Measurements from ENCODE around the gene NPS.
A peak's percentile ranks its signal among the peaks of the same experiment; 100 is the strongest.

The NPS gene

GRCh38 chr10:127549009-127549408 is at the start of gene NPS:
Gene NPS, plus strand, starts transcription at chr10:127549309. Its CDS starts 60 bp downstream, at chr10:127549369.
- no peak for DNase-seq

DNA sequence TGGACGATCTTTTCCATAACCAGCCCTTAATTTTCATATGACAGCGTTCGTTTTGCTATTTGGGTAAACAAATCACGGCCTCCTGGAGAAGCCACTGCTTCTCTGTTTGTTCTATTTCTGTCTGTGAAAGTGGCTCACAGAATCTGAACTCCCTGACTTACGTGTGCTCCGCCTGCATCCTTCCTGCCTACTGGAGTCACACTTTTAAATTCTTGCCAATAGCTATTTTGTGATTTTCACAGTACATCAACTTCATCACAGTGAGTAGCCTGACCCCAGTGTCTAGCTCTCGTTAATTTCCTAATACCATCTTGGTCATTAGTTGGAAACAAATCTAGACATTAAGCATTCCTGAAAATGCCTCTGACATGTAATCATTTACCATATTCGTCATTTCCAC is 49.0 kb upstream of the NPS start:
- DNase-seq = no peak

DNA sequence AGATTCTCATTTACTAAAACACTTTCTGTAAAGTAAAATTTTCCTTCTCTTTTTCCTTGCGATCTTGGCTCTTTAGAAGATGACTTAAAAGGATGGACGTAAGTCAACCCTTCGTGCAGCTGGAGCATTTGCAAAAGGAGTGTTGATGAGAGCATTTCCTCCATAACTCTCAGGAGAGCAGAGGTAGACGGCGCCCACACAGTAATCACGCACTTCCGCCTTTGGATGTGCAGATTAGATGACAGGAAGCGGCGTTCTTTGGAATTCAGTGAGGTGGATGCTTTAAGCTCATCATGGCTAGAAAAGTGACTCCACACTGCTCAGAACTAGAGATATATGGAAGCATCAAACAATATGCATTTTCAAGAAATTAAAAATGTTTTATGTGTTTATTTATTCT is 43.0 kb upstream of the NPS start:
- no peak for DNase-seq

DNA sequence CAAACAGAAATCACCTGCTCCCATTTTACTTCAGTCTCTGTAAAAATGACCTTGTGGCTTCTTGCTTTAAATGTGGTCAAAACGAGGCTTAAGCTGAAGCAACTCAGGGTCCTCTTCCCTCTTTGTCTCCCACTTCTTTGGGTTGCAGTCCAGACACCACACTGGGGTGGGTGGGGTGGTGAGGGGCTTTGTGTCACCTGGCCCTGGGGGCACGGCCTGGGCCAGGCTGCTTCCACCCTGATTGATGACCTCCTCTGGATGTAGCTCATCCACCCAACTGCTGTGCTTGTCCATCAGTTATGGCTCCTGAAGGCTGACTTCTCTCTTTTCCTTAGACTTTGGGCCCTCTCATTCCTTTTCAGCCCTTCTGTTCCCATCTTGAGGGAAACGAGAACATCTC is 26.8 kb upstream of the NPS start:
- no peak for DNase-seq

DNA sequence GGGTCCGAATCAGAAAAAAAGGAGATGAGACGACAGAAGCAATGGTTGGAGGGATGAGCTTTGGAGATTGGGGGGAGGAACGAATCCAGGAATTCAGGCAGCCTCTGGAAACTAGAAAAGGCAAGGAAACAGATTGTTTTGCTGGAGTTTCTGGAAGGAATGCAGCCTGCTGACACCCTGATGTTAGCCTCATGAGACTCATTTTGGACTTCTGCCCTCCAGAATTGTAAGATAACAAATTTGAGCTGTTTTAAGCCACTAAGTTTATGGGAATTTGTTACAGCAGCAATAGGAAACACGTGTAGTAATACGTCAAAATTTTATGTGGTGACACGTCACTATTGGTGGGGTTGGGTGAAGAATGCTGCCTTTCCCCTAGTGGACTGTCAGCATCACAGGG is 25.6 kb upstream of the NPS start:
- no peak for DNase-seq

GRCh38 chr10:127524229-127524628 is 24.9 kb upstream of the NPS start:
- no peak for DNase-seq

- DNase-seq = no peak
These were observed 24.0 kb upstream of the NPS start for GRCh38 chr10:127524908-127525665.

GRCh38 chr10:127525686-127526085 is 23.4 kb upstream of the NPS start:
- no peak for DNase-seq

GRCh38 chr10:127526161-127526560 is 22.9 kb upstream of the NPS start:
- no peak for DNase-seq

DNA sequence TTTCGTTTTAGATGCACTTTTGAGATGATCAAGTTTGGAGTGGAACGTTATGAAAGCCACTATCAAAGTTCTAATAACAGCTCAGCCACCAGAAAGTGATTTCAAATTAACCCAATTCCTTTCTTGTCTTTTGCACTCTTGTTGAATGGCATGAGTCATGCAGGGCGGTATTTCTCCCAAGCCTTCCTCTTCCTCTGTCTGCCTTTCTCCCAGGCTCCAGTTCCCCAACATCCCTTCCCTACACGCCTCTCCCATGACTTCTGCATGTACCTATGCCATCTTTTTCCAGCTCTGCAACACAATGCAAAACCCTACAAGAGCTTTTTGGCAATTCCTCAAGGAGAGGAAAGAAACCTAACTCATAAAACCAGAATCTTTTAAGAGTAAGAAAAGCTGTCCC is 21.8 kb upstream of the NPS start:
- no peak for DNase-seq

DNA sequence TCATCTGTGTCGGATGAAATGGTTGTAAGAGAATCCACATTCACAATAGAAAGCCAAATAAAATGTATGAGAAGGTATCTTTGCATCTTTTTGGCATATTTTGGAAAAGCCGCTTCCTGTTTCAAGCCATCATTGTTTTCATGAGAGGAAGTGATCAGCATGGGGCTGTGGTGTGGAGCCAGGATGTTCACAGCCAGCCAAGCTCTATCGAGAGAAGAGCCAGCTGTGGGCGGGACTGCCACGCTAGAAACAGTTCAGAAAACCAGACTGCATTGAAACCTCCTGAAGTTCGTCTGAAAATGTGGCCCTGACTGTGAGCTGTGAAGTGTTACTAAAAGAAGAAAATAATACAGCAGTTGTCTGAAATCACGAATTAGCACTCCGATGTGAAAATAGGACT is 21.2 kb upstream of the NPS start:
- DNase-seq = no peak

DNA sequence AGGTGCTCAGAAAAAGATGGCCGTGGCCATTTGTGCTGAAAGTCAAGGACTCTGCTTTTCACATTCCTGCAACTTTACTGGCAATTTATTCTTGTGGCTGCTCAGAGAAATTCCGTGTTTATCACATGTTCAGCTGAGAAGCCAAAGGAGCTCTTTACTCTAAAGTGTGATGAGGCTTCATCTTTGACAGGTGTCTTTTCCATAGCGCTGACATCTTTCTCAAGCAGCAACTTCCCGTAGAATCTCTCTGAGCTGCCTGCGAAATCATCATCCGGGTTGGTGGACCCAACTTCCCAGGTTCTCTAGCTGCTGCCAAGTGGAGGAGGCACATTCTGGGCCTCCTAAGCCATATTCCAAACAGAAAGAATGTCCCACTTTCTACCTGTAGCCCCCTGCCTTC is 16.9 kb upstream of the NPS start:
- no peak for DNase-seq

- DNase-seq = no peak
These were observed 16.4 kb upstream of the NPS start for GRCh38 chr10:127532659-127533058.

DNA sequence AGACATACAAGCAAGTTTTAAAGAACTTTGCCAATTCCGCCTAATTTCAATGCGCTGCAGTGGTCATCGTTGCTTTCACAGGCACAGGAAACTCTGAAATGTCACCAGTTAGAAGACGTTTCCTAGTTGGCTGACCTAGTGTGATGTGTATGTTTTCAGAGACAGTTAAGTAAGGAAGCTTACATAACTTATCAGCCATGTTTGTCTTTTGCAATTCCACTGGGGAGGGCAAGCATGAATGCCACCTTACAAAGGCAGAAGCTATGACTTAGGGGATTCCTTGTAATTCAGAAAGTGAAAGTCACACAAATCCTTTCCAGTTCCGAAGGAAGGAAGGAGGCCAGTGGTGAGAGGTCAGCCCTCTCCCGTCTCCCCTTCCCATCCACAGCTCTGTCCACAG is 15.0 kb upstream of the NPS start:
- DNase-seq = peak in 1 of 2 donors; percentile 5

DNA sequence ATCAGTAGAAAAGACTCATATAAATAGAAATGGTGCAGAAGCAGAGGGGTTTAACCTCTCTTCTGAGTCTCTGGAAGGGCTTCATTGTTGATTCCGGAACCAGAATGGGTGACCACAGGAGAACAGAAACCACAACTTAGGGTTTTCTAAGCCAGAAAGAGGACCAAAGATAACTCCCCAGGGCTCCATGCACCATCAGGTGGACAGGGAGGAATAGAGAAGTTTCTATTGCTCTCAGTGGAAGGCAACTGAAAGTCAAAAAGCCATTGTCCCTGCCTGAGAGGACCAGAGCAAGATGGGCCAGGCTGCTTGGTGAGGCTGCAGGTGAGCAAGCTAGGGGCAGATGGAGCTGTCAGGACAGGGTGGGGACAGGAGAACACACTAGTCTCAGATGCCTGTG is 14.6 kb upstream of the NPS start:
- DNase-seq = no peak

GRCh38 chr10:127535802-127536515 is 13.2 kb upstream of the NPS start:
- no peak for DNase-seq

DNA sequence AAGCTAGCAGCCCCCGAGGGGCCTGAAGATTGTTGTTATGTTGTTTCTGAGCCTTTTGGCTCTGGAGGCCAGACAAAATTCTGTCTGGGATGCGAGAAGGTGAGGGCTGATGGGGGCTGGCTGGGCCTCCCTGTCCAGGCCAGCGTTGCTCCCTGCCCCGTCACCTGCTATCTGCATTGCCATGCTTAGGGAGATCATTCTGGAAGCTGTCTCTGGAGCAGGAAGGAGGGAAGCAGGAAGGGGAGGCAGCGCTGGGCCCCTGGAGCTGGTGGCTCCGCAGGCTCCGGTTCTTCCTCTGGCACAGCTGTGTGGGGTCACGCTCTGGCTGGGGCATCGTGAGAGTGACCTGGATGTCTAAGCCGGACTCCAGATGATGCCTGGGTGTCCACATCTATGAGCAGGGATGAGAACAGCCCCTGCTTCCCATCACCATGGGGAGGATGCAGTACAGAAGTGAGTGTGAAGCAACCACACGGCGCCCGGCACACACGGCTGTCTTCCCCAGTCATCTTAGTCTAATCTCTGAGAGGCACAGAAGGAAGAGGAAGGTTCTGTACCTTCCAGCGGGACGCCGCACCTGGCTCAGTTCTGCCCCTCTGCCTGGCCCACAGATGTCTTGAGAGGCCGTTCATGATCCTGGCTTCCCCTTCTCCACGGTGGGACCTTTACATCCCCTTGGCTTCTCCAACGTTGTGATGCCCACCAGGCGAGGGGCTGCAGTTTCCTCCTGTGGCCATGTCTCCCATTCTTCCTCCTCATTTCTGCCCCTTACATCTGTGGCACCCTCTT is 11.9 kb upstream of the NPS start:
- DNase-seq = no peak

GRCh38 chr10:127537924-127538323 is 11.2 kb upstream of the NPS start:
- no peak for DNase-seq

DNA sequence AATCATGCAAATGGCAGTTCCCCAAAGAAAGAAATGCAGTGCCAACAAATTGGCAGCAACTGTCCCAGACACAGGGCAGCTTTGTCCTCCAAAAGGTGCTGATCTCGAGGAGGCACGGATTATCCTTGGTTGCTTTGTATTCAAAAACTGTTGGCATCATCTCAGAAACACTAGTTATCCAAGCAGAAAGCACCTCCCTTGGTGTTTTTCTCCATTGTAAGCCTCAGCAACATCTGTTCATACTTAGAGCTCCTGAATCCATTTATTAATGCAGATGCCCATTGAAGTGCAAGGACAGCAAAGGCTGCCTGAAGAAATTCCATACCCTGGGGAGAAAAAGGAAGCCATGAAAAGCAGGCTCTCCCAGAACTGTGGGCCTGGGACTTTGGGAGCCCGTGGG is 1.1 kb upstream of the NPS start:
- DNase-seq = no peak

GRCh38 chr10:127550861-127551260 is 1.8 kb downstream of the NPS start:
- DNase-seq = no peak

GRCh38 chr10:127552446-127552845 is 3.3 kb downstream of the NPS start:
- DNase-seq = no peak

DNA sequence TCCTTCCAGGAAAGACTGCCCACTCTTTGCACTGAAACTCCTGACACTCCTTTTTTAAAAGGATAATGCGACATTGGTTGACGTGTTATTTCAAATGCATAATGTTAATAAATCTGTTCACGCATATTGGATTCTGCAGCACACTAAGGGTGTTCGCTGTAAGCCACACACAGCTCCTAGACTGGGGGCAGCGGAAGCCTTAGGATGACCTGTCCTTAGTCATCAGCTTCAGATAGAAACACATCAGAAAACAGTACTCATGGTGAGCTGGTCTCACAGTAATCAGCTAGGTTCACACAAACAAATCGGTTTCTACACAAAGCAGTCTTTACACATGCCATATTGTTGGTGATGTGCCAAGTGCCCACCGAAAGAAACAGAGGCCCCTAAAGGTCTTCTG is 4.3 kb downstream of the NPS start:
- DNase-seq = no peak

GRCh38 chr10:127556916-127557315 is 7.8 kb downstream of the NPS start:
- no peak for DNase-seq

DNA sequence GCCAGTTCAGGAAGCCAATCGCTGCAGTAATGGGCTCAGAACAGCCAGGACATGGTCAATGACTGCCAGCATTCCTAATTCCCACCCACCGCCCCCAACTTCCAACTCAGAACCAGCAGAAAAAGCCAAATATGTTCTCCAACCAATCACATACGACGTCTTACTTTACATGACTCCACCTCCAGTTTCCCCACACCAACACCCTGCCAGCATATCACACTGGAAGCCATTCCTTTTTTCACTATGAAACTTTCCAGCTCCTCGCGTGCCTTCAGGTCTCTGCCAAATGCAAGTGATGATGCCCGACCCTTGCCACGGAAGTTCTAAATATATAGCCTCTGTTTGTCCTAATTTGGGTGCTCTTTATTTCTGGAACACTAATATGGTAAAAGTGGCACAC is 12.5 kb downstream of the NPS start:
- no peak for DNase-seq

Measured in CD4-positive, alpha-beta T cell treated with Interferon alpha-2 for 1 hour (primary cell).